ENCODE data around the gene SDF4.

DNA sequence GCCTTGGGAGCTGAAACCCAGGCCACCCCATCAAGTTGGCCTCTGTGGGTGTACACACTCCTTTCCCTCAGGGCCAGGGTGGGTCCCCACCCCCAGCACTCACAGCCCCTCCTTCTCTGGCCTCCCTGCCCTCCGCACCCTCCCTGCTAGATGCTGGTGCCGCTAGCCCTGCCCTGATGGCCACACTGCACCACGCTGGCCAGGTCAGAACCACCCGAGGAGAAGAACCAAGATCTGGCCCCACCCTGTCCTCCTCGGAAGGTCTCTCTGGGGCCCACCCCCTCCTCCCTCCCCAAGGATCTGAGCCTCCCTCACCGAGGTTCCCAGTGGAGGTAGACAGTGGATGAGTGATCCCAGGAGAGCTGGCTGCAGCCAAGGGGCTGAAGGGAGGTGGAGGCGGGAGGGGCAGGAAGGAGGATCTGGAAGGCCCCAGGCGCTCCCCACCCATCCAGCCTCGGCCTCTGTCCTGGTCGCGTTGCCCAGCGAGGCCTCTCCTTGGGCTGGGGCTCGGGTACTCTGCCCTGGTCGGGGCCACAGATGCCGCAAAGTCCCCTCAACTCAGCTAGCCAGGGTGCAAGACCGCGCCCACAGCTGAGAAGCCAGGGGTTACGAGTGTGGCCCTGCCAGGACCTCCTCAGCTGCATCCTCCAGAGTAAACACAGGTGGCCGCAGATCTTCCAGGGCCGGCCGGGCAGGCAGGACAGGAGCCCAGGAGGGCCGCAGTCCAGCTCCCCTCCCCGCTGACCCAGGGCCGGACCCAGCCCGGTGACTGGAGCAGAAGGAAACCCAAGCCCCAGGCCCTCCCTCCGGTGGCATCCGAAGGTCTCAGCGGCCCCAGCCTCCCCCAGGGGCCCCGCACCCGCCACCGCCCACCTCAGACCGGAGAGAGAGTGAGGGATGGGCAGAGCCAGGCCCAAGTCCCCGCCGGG is 5.4 kb upstream of the SDF4 start:
- TF ChIP-seq, protein P1, sequence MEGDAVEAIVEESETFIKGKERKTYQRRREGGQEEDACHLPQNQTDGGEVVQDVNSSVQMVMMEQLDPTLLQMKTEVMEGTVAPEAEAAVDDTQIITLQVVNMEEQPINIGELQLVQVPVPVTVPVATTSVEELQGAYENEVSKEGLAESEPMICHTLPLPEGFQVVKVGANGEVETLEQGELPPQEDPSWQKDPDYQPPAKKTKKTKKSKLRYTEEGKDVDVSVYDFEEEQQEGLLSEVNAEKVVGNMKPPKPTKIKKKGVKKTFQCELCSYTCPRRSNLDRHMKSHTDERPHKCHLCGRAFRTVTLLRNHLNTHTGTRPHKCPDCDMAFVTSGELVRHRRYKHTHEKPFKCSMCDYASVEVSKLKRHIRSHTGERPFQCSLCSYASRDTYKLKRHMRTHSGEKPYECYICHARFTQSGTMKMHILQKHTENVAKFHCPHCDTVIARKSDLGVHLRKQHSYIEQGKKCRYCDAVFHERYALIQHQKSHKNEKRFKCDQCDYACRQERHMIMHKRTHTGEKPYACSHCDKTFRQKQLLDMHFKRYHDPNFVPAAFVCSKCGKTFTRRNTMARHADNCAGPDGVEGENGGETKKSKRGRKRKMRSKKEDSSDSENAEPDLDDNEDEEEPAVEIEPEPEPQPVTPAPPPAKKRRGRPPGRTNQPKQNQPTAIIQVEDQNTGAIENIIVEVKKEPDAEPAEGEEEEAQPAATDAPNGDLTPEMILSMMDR (IDR thresholded peaks at IDR 0.05; ENCODE audit: low read depth, low read length), result no peak
- no peak for TF ChIP-seq EZH2phosphoT487 (IDR thresholded peaks at IDR 0.05; ENCODE audit: low read depth)

All from OCI-LY3 (cell line).